Sigmoid colon (tissue), 3 donors: Measurements from ENCODE around the gene ARHGEF10L.

Source experiments
- CTCF ChIP-seq, 4 experiments: fragments of 450-650 bp in 3 of 4; fragments of 200-600 bp in 1 of 4; IDR thresholded peaks; one replicate each; pipeline ENCODE4 v1.5.1; 2016 to 2019; ENCODE audit warnings: antibody characterized with exemption in 4 of 4, mild to moderate bottlenecking in 3 of 4, moderate library complexity in 2 of 4
- POLR2A ChIP-seq, 2 donors: fragments of 450-650 bp; IDR thresholded peaks; one replicate each; pipeline ENCODE4 v1.6.1; 2016; ENCODE audit warnings: antibody characterized with exemption in 2 of 2, mild to moderate bottlenecking in 2 of 2, moderate library complexity in 2 of 2

- no peak for TF ChIP-seq CTCF (IDR thresholded peaks at IDR 0.05)
- no peak for TF ChIP-seq POLR2A (IDR thresholded peaks at IDR 0.05)
These were observed 90.7 kb downstream of the ARHGEF10L start for GRCh38 chr1:17630048-17630830.
